Neural progenitor cell (in vitro differentiated cells): ENCODE data around the gene UGT1A8.

Experiments used
- CTCF ChIP-seq: fragments of 200-600 bp; sonication (generic); IDR thresholded peaks from 2 replicates; pipeline ENCODE4 v1.5.1; 2017; ENCODE audit warnings: antibody characterized with exemption, mild to moderate bottlenecking
- EZH2phosphoT487 ChIP-seq: fragments of 200-600 bp; sonication (generic); IDR thresholded peaks from 2 replicates; pipeline ENCODE4 v1.6.1; 2017; ENCODE audit warnings: antibody characterized with exemption

- TF ChIP-seq EZH2phosphoT487, result no peak
- no peak for TF ChIP-seq CTCF
Measured at GRCh38 chr2:233691443-233692433, 74.3 kb downstream of the UGT1A8 start.
